Peyer's patch (tissue), 4 donors: Measurements from ENCODE around the gene HAND2. TPM values are rescaled to one million over a fixed set of nuclear protein-coding genes. Genes with fewer than 3 reads are reported as not detected.

Experiments used
- DNase-seq, 3 donors: peaks; one replicate each; pipeline ENCODE4 v3.0.0-alpha.2; 2017 to 2019
- H3K27ac ChIP-seq, 4 donors: fragments of 200-600 bp; sonication (generic); one replicate each; pipeline ENCODE4 v1.5.1; 2016 to 2019
- H3K27me3 ChIP-seq, 2 donors: fragments of 200-600 bp; sonication (generic); one replicate each; pipeline ENCODE4 v1.5.1; 2019
- H3K36me3 ChIP-seq, 3 donors: fragments of 200-600 bp; sonication (generic); one replicate each; pipeline ENCODE4 v1.5.1; 2016 to 2019
- H3K4me1 ChIP-seq, 4 donors: fragments of 200-600 bp; sonication (generic); one replicate each; pipeline ENCODE4 v1.5.1; 2016 to 2019
- H3K4me3 ChIP-seq, 4 donors: fragments of 200-600 bp; sonication (generic); 1 replicate in 3 of 4; 2 replicates in 1 of 4; pipeline ENCODE4 v1.5.1; 2016 to 2019; ENCODE audit warnings: mild to moderate bottlenecking in 1 of 4
- H3K9me3 ChIP-seq, 4 donors: fragments of 200-600 bp; sonication (generic); one replicate each; pipeline ENCODE4 v1.5.1; 2016 to 2019; ENCODE audit warnings: mild to moderate bottlenecking in 1 of 4
- POLR2A ChIP-seq, 2 donors: fragments of 450-650 bp; IDR thresholded peaks; one replicate each; pipeline ENCODE4 v1.5.1; 2017; ENCODE audit warnings: antibody characterized with exemption in 2 of 2, mild to moderate bottlenecking in 2 of 2, moderate library complexity in 2 of 2
- total RNA-seq, 4 donors: library from RNA; depleted of rRNA; stranded (reverse); fragments of >200 nt; gene quantifications; one replicate each; pipeline ENCODE4 v1.1.0, GENCODE V29; 2016
- TF ChIP-seq, protein P1 (sequence below), 6 experiments: fragments of 450-650 bp in 4 of 6; fragments of 200-600 bp in 2 of 6; sonication (generic) in 1 of 6; IDR thresholded peaks; one replicate each; pipeline ENCODE4 v1.5.1; 2017 to 2019; ENCODE audit warnings: antibody characterized with exemption in 6 of 6, mild to moderate bottlenecking in 3 of 6, moderate library complexity in 1 of 6

The HAND2 gene
- total RNA-seq, 4 donors from 2014 or later = 4.9 to 40.4 (median 9.1) TPM; not detected in 1

DNA sequence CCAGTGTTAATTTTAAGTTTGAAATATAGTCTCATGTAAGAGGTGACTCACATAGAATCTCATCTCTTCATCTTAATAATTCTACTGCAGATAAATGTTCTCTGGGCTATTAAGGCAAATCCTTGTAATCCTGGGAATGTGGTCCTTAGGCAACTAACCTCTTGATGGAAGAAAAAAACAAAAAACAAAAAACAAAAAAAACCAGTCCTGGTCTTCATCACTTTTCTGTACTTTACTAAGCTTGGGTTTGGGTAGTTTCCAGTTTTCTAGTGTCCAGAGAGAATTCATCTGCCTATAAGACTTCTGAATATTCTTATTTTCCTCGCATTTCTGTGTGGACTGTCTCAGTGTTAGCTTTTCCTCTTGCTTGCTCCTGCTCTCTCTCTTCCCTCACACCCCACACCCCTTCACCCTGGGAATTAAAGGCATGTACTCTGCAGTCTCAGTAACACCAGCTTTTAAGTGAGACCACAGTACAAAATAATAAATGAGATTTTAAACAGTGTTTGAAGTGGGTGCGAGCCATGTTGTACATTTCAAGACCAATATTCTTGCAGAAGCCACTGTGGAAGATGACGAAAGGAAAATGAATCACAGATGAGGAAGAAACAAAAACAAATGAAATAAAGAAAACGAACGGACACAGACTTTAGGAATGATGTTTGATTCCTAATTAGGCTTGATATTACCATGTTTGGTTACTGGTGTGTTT lies 51.7 kb downstream of the HAND2 start:
- no peak for DNase-seq
- Histone ChIP-seq H3K4me3 (no peak overlapping the region), H3K27ac (no peak overlapping the region), H3K9me3 (no peaks in the 10 kb centered on the region), H3K27me3 (no peaks in the 10 kb centered on the region), H3K36me3 (no peaks in the 10 kb centered on the region), H3K4me1 (no peaks in the 10 kb centered on the region)
- TF ChIP-seq POLR2A (IDR thresholded peaks at IDR 0.05) = no peak
- TF ChIP-seq, protein P1, sequence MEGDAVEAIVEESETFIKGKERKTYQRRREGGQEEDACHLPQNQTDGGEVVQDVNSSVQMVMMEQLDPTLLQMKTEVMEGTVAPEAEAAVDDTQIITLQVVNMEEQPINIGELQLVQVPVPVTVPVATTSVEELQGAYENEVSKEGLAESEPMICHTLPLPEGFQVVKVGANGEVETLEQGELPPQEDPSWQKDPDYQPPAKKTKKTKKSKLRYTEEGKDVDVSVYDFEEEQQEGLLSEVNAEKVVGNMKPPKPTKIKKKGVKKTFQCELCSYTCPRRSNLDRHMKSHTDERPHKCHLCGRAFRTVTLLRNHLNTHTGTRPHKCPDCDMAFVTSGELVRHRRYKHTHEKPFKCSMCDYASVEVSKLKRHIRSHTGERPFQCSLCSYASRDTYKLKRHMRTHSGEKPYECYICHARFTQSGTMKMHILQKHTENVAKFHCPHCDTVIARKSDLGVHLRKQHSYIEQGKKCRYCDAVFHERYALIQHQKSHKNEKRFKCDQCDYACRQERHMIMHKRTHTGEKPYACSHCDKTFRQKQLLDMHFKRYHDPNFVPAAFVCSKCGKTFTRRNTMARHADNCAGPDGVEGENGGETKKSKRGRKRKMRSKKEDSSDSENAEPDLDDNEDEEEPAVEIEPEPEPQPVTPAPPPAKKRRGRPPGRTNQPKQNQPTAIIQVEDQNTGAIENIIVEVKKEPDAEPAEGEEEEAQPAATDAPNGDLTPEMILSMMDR (IDR thresholded peaks at IDR 0.05) = no peak

DNA sequence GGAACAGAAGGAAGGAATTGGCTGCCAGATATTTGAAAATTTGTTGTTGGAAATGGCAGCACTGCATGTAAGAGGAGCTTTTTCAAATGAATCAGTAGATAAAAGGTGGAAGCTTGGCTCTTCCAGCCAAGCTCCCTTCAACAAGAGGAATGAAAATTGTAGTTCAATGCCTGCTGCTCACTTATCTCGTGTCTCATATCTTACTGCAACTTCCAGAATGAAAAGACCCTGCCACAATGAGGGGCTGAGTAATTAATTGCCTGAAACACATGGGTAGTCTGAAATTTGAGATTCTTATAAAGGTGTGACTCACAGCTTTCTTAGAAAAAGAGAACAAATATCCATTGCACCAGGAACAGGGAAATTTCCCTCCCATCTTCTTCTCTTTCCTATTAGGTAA lies 53.0 kb downstream of the HAND2 start:
- Histone ChIP-seq H3K36me3 (no peaks in the 10 kb centered on the region), H3K27me3 (no peaks in the 10 kb centered on the region), H3K9me3 (no peaks in the 10 kb centered on the region), H3K4me1 (no peaks in the 10 kb centered on the region), H3K27ac (no peak overlapping the region), H3K4me3 (no peak overlapping the region)
- TF ChIP-seq, protein P1 (IDR thresholded peaks at IDR 0.05) = no peak
- no peak for TF ChIP-seq POLR2A (IDR thresholded peaks at IDR 0.05)
- no peak for DNase-seq

Other genes starting within 250 kb of the HAND2 start
- 100 to 1,000 TPM in 1 of 4 donors, 10 to 100 TPM in 3; 30.4 to 112 (median 34.6) TPM for gene HMGB2, start 195.9 kb downstream of the HAND2 start, total RNA-seq
- 10 to 100 TPM in 3 of 4 donors, 1 to 10 TPM in 1; 8.1 to 18.4 (median 16.0) TPM for gene SAP30, start 159.3 kb downstream of the HAND2 start, total RNA-seq
- not detected for gene SCRG1, start 131.1 kb downstream of the HAND2 start, total RNA-seq